Urinary bladder (tissue), 4 donors: ENCODE data around the gene PARD3. TPM values are rescaled to one million over a fixed set of nuclear protein-coding genes. Genes with fewer than 3 reads are reported as not detected.

ENCODE experiments used
- DNase-seq: peaks from one replicate; pipeline ENCODE4 v3.0.0-alpha.2; 2015; ENCODE audit errors: extremely low spot score
- H3K27ac ChIP-seq: one replicate; pipeline ENCODE4 v1.5.1; 2013; ENCODE audit warnings: low read depth, mild to moderate bottlenecking, moderate library complexity
- H3K36me3 ChIP-seq: one replicate; pipeline ENCODE4 v1.6.1; 2013; ENCODE audit warnings: mild to moderate bottlenecking, moderate library complexity; ENCODE audit not compliant: insufficient read depth
- H3K4me1 ChIP-seq: one replicate; pipeline ENCODE4 v1.6.1; 2013; ENCODE audit warnings: mild to moderate bottlenecking, moderate library complexity; ENCODE audit not compliant: insufficient read depth
- H3K4me3 ChIP-seq: one replicate; pipeline ENCODE4 v1.5.1; 2013; ENCODE audit warnings: low read depth, low read length
- WGBS: extraction: QIAGEN DNeasy Blood & Tissue Kit; methylation state at CpG from one replicate; pipeline ENCODE4 v1.1.7; 2013; 5-methylcytosine and 5-hydroxymethylcytosine counted together
- polyA plus RNA-seq: library from polyadenylated mRNA; stranded (reverse); fragments of 200-250 nt; gene quantifications from one replicate; pipeline ENCODE4 v1.2.3, GENCODE V29; 2013
- total RNA-seq: library from RNA; depleted of rRNA; stranded (reverse); fragments of >200 nt; gene quantifications from one replicate; pipeline ENCODE4 v1.2.3, GENCODE V29; 2014
- donor health status: healthy with polysubstance abuse.
- donor health status: healthy.

The PARD3 gene
- total and polyA plus RNA-seq, 2 donors, result 27.5 to 89.1 TPM

- peaks cover 2% of the 10 kb centered on the region for H3K4me1 ChIP-seq
- no peaks in the 10 kb centered on the region for H3K36me3 ChIP-seq
- WGBS, result 57% methylated on average over 2 of the region's 2 CpGs
- H3K4me3 ChIP-seq, result no peak overlapping the region
- no peak for DNase-seq
- no peak overlapping the region for H3K27ac ChIP-seq
Observed at GRCh38 chr10:34776090-34776690, 38.9 kb downstream of the PARD3 start.

- Histone ChIP-seq H3K4me1 (peaks cover 2% of the 10 kb centered on the region), H3K4me3 (no peak overlapping the region), H3K27ac (no peak overlapping the region), H3K36me3 (no peaks in the 10 kb centered on the region)
- DNase-seq, result no peak
- WGBS, result 94% methylated on average over 3 of the region's 3 CpGs
Observed at GRCh38 chr10:34775044-34775637, 40.0 kb downstream of the PARD3 start.

GRCh38 chr10:34773636-34774630, 41.2 kb downstream of the PARD3 start:
- Histone ChIP-seq H3K4me3 (no peak overlapping the region), H3K4me1 (peaks cover 2% of the 10 kb centered on the region), H3K36me3 (no peaks in the 10 kb centered on the region), H3K27ac (no peak overlapping the region)
- WGBS, result 76% methylated on average over 4 of the region's 4 CpGs
- DNase-seq, result no peak

GRCh38 chr10:34771525-34771924, 43.6 kb downstream of the PARD3 start:
- Histone ChIP-seq H3K27ac (no peak overlapping the region), H3K4me1 (peaks cover 2% of the 10 kb centered on the region), H3K36me3 (no peaks in the 10 kb centered on the region), H3K4me3 (no peak overlapping the region)
- 87% methylated on average over 4 of the region's 4 CpGs for whole genome bisulfite sequencing
- DNase-seq, result no peak

- no peak overlapping the region for H3K27ac ChIP-seq
- H3K4me1 ChIP-seq, result peaks cover 2% of the 10 kb centered on the region
- WGBS, result 75% methylated on average over 3 of the region's 3 CpGs
- no peak overlapping the region for H3K4me3 ChIP-seq
- no peaks in the 10 kb centered on the region for H3K36me3 ChIP-seq
- DNase-seq, result no peak
Observed at GRCh38 chr10:34771106-34771505, 44.0 kb downstream of the PARD3 start.

GRCh38 chr10:34769899-34770298, 45.2 kb downstream of the PARD3 start:
- WGBS, result 89% methylated on average over 2 of the region's 2 CpGs
- Histone ChIP-seq H3K27ac (no peak overlapping the region), H3K4me3 (no peak overlapping the region), H3K4me1 (peaks cover 2% of the 10 kb centered on the region), H3K36me3 (no peaks in the 10 kb centered on the region)
- no peak for DNase-seq

- Histone ChIP-seq H3K4me3 (no peak overlapping the region), H3K36me3 (no peaks in the 10 kb centered on the region), H3K27ac (no peak overlapping the region), H3K4me1 (peaks cover 2% of the 10 kb centered on the region)
- 75% methylated on average over 8 of the region's 8 CpGs for WGBS
- no peak for DNase-seq
Observed at GRCh38 chr10:34768972-34769330, 46.1 kb downstream of the PARD3 start.

GRCh38 chr10:34768261-34768971, 46.7 kb downstream of the PARD3 start:
- WGBS, result 71% methylated on average over 15 of the region's 15 CpGs
- Histone ChIP-seq H3K4me1 (peaks cover 2% of the 10 kb centered on the region), H3K4me3 (no peak overlapping the region), H3K36me3 (no peaks in the 10 kb centered on the region), H3K27ac (no peak overlapping the region)
- no peak for DNase-seq

- H3K4me3 ChIP-seq, result no peak overlapping the region
- no peak overlapping the region for H3K27ac ChIP-seq
- DNase-seq, result no peak
- peaks cover 2% of the 10 kb centered on the region for H3K4me1 ChIP-seq
- 91% methylated on average over 12 of the region's 12 CpGs for WGBS
- no peaks in the 10 kb centered on the region for H3K36me3 ChIP-seq
Observed at GRCh38 chr10:34766811-34767494, 48.1 kb downstream of the PARD3 start.

- no peaks in the 10 kb centered on the region for H3K36me3 ChIP-seq
- no peaks in the 10 kb centered on the region for H3K4me1 ChIP-seq
- no peak overlapping the region for H3K27ac ChIP-seq
- DNase-seq, result no peak
- no peak overlapping the region for H3K4me3 ChIP-seq
- WGBS, result 73% methylated on average over 1 of the region's 1 CpG
Observed at GRCh38 chr10:34766266-34766600, 48.9 kb downstream of the PARD3 start.

- WGBS, result 83% methylated on average over 2 of the region's 2 CpGs
- DNase-seq, result no peak
- Histone ChIP-seq H3K4me3 (no peak overlapping the region), H3K27ac (no peak overlapping the region), H3K4me1 (no peaks in the 10 kb centered on the region), H3K36me3 (no peaks in the 10 kb centered on the region)
Observed at GRCh38 chr10:34764472-34764946, 50.6 kb downstream of the PARD3 start.

- H3K27ac ChIP-seq, result no peak overlapping the region
- no peaks in the 10 kb centered on the region for H3K4me1 ChIP-seq
- no peak overlapping the region for H3K4me3 ChIP-seq
- WGBS, result 84% methylated on average over 5 of the region's 5 CpGs
- H3K36me3 ChIP-seq, result no peaks in the 10 kb centered on the region
- no peak for DNase-seq
Observed at GRCh38 chr10:34762603-34763299, 52.3 kb downstream of the PARD3 start.
